HCT116 (cell line): ENCODE results near the gene GLRX. TPM values are rescaled to one million over a fixed set of nuclear protein-coding genes. Genes with fewer than 3 reads are reported as not detected.

Experiments
- ATAC-seq: fragments of 200-7000 bp; cut with Tn5 transposase; 2 replicates; pipeline ENCODE4 v1.9.1; 2020; ENCODE audit warnings: mild to moderate bottlenecking, moderate library complexity
- BruUV-seq: library from RNA; stranded (reverse); fragments of 400-500 nt; replicated peaks from 2 replicates; lab custom pipeline; 2021; lab: Mats Ljungman, UMichigan
- CTCF ChIA-PET: fragments of 300-600 bp; sonication (Branson Sonifier 250); formaldehyde crosslinking; loops from one replicate; lab custom pipeline; 2021; ENCODE audit warnings: antibody characterized with exemption; lab: Charles Lee
- POLR2A ChIA-PET: fragments of 300-600, 350-600 bp; sonication (Branson Sonifier 250); formaldehyde crosslinking; loops from one replicate; lab custom pipeline; 2021; ENCODE audit warnings: antibody characterized with exemption; lab: Charles Lee
- RAD21 ChIA-PET, 2 experiments: fragments of 300-600 bp; sonication (Branson Sonifier 250); formaldehyde crosslinking; loops; one replicate each; lab custom pipeline; 2023; ENCODE audit warnings: low total read pairs in 2 of 2; ENCODE audit not compliant: uncharacterized antibody in 2 of 2, unreplicated experiment in 2 of 2, low non-redundant PET in 1 of 2; lab: Charles Lee
- DNase-seq: peaks from one replicate; pipeline ENCODE4 v3.0.0-alpha.2; 2010; ENCODE audit warnings: low read depth, low spot score
- H2AFZ ChIP-seq: fragments of 200-600 bp; shearing (Covaris generic), sonication (generic); 2 replicates; pipeline ENCODE4 v1.6.1; 2017; ENCODE audit warnings: low read depth, mixed run types, mixed read lengths, antibody characterized with exemption, low read length; ENCODE audit not compliant: poor library complexity, severe bottlenecking
- H3K27ac ChIP-seq: 2 replicates; pipeline ENCODE4 v1.5.1; 2012; ENCODE audit warnings: low read depth, low read length
- H3K27me3 ChIP-seq: fragments of 200-600 bp; sonication (generic); 2 replicates; pipeline ENCODE4 v1.6.1; 2016; ENCODE audit warnings: mixed run types, low read length, mixed read lengths; ENCODE audit not compliant: insufficient read depth
- H3K36me3 ChIP-seq, 2 experiments: fragments of 200-500 bp in 1 of 2; fragments of 200-600 bp in 1 of 2; sonication (Bioruptor generic) in 1 of 2; sonication (generic) in 1 of 2; 2 replicates each; pipeline versions ENCODE4 v1.5.1 to v1.6.1; 2014 to 2016; ENCODE audit warnings: low read length in 2 of 2, inconsistent platforms in 1 of 2, mixed read lengths in 1 of 2, mixed run types in 1 of 2; ENCODE audit not compliant: insufficient read depth in 2 of 2, control insufficient read depth in 1 of 2
- H3K4me1 ChIP-seq, 2 experiments: fragments of 200-600 bp in 1 of 2; sonication (generic) in 1 of 2; 2 replicates each; pipeline versions ENCODE4 v1.5.1 to v1.6.1; 2012 to 2017; ENCODE audit warnings: low read length in 2 of 2, inconsistent platforms in 1 of 2, mild to moderate bottlenecking in 1 of 2, mixed read lengths in 1 of 2, mixed run types in 1 of 2, moderate library complexity in 1 of 2; ENCODE audit not compliant: insufficient read depth in 2 of 2, control insufficient read depth in 1 of 2
- H3K4me2 ChIP-seq: fragments of 200-600 bp; sonication (generic); 2 replicates; pipeline ENCODE4 v1.6.1; 2017; ENCODE audit warnings: mixed run types, low read length, mixed read lengths
- H3K4me3 ChIP-seq, 2 experiments: fragments of 200-600 bp in 1 of 2; sonication (generic) in 1 of 2; replicated peaks in 1 of 2; 2 replicates each; pipeline ENCODE4 v1.5.1; 2011 to 2016; ENCODE audit warnings: low read length in 2 of 2, control low read depth in 1 of 2, low read depth in 1 of 2, mild to moderate bottlenecking in 1 of 2, mixed read lengths in 1 of 2, mixed run types in 1 of 2
- H3K79me2 ChIP-seq: fragments of 200-600 bp; sonication (generic); 2 replicates; pipeline ENCODE4 v1.6.1; 2017; ENCODE audit warnings: mild to moderate bottlenecking, mixed run types, low read length, moderate library complexity, mixed read lengths; ENCODE audit not compliant: insufficient read depth
- H3K9ac ChIP-seq: fragments of 200-600 bp; sonication (generic); 2 replicates; pipeline ENCODE4 v1.6.1; 2016; ENCODE audit warnings: low read length, mixed read lengths
- H3K9me2 ChIP-seq: fragments of 200-600 bp; sonication (generic), shearing (Covaris generic); 2 replicates; pipeline ENCODE4 v1.6.1; 2017; ENCODE audit warnings: mixed run types, mild to moderate bottlenecking, moderate library complexity; ENCODE audit not compliant: insufficient read depth
- H3K9me3 ChIP-seq, 2 experiments: fragments of 200-500 bp in 1 of 2; fragments of 200-600 bp in 1 of 2; sonication (Bioruptor generic) in 1 of 2; sonication (generic) in 1 of 2; 2 replicates each; pipeline ENCODE4 v1.6.1; 2014 to 2017; ENCODE audit warnings: low read length in 2 of 2, mixed read lengths in 2 of 2, inconsistent platforms in 1 of 2, low read depth in 1 of 2, mild to moderate bottlenecking in 1 of 2, mixed run types in 1 of 2, moderate library complexity in 1 of 2; ENCODE audit not compliant: control insufficient read depth in 1 of 2, insufficient read depth in 1 of 2
- H4K20me1 ChIP-seq: fragments of 200-600 bp; sonication (generic), shearing (Covaris generic); 2 replicates; pipeline ENCODE4 v1.6.1; 2017; ENCODE audit warnings: mixed run types, mild to moderate bottlenecking, moderate library complexity; ENCODE audit not compliant: insufficient read depth
- ATF3 ChIP-seq: IDR thresholded peaks from 2 replicates; pipeline ENCODE4 v1.6.1; 2012
- CBX3 ChIP-seq: IDR thresholded peaks from 2 replicates; pipeline ENCODE4 v1.6.1; 2012; ENCODE audit warnings: low read depth
- EGR1 ChIP-seq: IDR thresholded peaks from 2 replicates; pipeline ENCODE4 v1.6.1; 2012; ENCODE audit warnings: low read depth
- EZH2 ChIP-seq: fragments of 200-600 bp; sonication (generic); IDR thresholded peaks from 2 replicates; pipeline ENCODE4 v1.6.1; 2017; ENCODE audit warnings: antibody characterized with exemption, mixed run types
- FOSL1 ChIP-seq: IDR thresholded peaks from 2 replicates; pipeline ENCODE4 v1.6.1; 2012; ENCODE audit warnings: low read depth
- JUND ChIP-seq: IDR thresholded peaks from 2 replicates; pipeline ENCODE4 v1.6.1; 2012
- MAX ChIP-seq: IDR thresholded peaks from 2 replicates; pipeline ENCODE4 v1.6.1; 2012
- POLR2A ChIP-seq: IDR thresholded peaks from 2 replicates; pipeline ENCODE4 v1.7.0; 2011; ENCODE audit warnings: borderline replicate concordance; ENCODE audit not compliant: insufficient read depth, insufficient read length; ENCODE audit errors: extremely low read depth
- POLR2AphosphoS5 ChIP-seq: IDR thresholded peaks from 2 replicates; pipeline ENCODE4 v1.6.1; 2011; ENCODE audit warnings: mild to moderate bottlenecking, low read depth, low read length, moderate library complexity
- SIN3A ChIP-seq: IDR thresholded peaks from 2 replicates; pipeline ENCODE4 v1.6.1; 2012; ENCODE audit warnings: low read depth
- SP1 ChIP-seq: IDR thresholded peaks from 2 replicates; pipeline ENCODE4 v1.6.1; 2012; ENCODE audit warnings: low read depth
- SRF ChIP-seq: IDR thresholded peaks from 2 replicates; pipeline ENCODE4 v1.6.1; 2012; ENCODE audit warnings: low read depth
- TCF7L2 ChIP-seq: IDR thresholded peaks from 2 replicates; pipeline ENCODE4 v1.7.0; 2011; ENCODE audit warnings: borderline replicate concordance, inconsistent platforms; ENCODE audit not compliant: insufficient read depth, insufficient read length; ENCODE audit errors: extremely low read depth
- YY1 ChIP-seq: IDR thresholded peaks from 2 replicates; pipeline ENCODE4 v1.6.1; 2011; ENCODE audit warnings: low read length, low read depth, moderate library complexity, mild to moderate bottlenecking; ENCODE audit not compliant: insufficient replicate concordance; ENCODE audit errors: extremely low read depth
- ZBTB33 ChIP-seq: IDR thresholded peaks from 2 replicates; pipeline ENCODE4 v1.6.1; 2011; ENCODE audit warnings: mild to moderate bottlenecking, low read length, moderate library complexity; ENCODE audit not compliant: insufficient replicate concordance; ENCODE audit errors: extremely low read depth
- ZFX ChIP-seq: fragments of 450-650 bp; IDR thresholded peaks from 2 replicates; pipeline ENCODE4 v1.6.1; 2017
- intact Hi-C: fragments of 100-400 bp; cut with micrococcal nuclease; formaldehyde crosslinking; loops from 2 replicates; pipeline ENCODE4 v1.10.0; 2022
- total RNA-seq: library from RNA; stranded (reverse); gene quantifications from one replicate; pipeline ENCODE4 v1.2.1, GENCODE V29; 2021; ENCODE audit not compliant: unreplicated experiment

Gene GLRX
- total RNA-seq, 1 experiment from 2014 or later = 29.3 TPM

GRCh38 chr5:95864456-95864855 lies 41.9 kb upstream of the GLRX start:
- Histone ChIP-seq H3K79me2 (no peaks in the 10 kb centered on the region), H3K4me2 (no peak overlapping the region), H3K27ac (no peak overlapping the region), H3K9ac (no peak overlapping the region), H3K36me3 (no peaks in the 10 kb centered on the region), H3K4me3 (no peak overlapping the region), H3K4me1 (peaks cover 6 to 28% of the 10 kb centered on the region in 2 experiments; a peak in 3 of 4 replicates), H3K27me3 (no peaks in the 10 kb centered on the region), H2AFZ (no peak overlapping the region), H4K20me1 (no peaks in the 10 kb centered on the region), H3K9me2 (no peaks in the 10 kb centered on the region), H3K9me3 (no peaks in the 10 kb centered on the region)
- BruUV-seq = no TSS peak
- TF ChIP-seq POLR2A (no peak), ZBTB33 (no peak), ZFX (no peak), TCF7L2 (no peak), MAX (no peak), ATF3 (no peak)
- DNase-seq (no peak), ATAC-seq (no peak)
- RAD21 ChIA-PET = no interaction called here
- intact Hi-C loops = no loop called here
- POLR2A ChIA-PET = no interaction called here
- CTCF ChIA-PET = no interaction called here

GRCh38 chr5:95863383-95863757 lies 40.8 kb upstream of the GLRX start:
- H3K4me3 ChIP-seq = no peak overlapping the region
- CTCF ChIA-PET = interaction anchor here (2.8 kb wide), 1 partner anchor 473 kb away, joined by 11 read pairs; no protein-coding TSS in a partner anchor
- TF ChIP-seq POLR2A = no peak
- no peak for TF ChIP-seq MAX
- TF ChIP-seq SP1 = no peak
- no peak for TF ChIP-seq YY1
- TF ChIP-seq SIN3A = no peak
- no peak for TF ChIP-seq EZH2
- TF ChIP-seq EGR1 = no peak
- TF ChIP-seq SRF = no peak
- no peak for TF ChIP-seq POLR2AphosphoS5
- no peak for TF ChIP-seq ZFX
- TF ChIP-seq CBX3 = no peak
- TF ChIP-seq ZBTB33 = no peak
- no peak for TF ChIP-seq FOSL1
- TF ChIP-seq JUND = no peak

More at GRCh38 chr5:95863383-95863757, 40.8 kb upstream of the GLRX start:
- Histone ChIP-seq H3K9ac (no peak overlapping the region), H3K36me3 (no peaks in the 10 kb centered on the region), H3K79me2 (no peaks in the 10 kb centered on the region), H3K9me2 (no peaks in the 10 kb centered on the region), H4K20me1 (no peaks in the 10 kb centered on the region), H2AFZ (no peak overlapping the region), H3K9me3 (no peaks in the 10 kb centered on the region), H3K27me3 (no peaks in the 10 kb centered on the region), H3K27ac (no peak overlapping the region), H3K4me1 (peaks cover 6 to 38% of the 10 kb centered on the region in 2 experiments; a peak in 3 of 4 replicates), H3K4me2 (no peak overlapping the region)
- no peak for DNase-seq
- no TSS peak for BruUV-seq
- RAD21 ChIA-PET = no interaction called here
- POLR2A ChIA-PET = no interaction called here
- intact Hi-C loops = no loop called here
- ATAC-seq = no peak
